Upper lobe of right lung (tissue), 1 donor: ENCODE data around the gene EPM2AIP1. TPM values are rescaled to one million over a fixed set of nuclear protein-coding genes. Genes with fewer than 3 reads are reported as not detected.

Experiments used
- ATAC-seq: fragments of 200-7000 bp; cut with Tn5 transposase; one replicate; pipeline ENCODE4 v1.9.1; 2020; ENCODE audit warnings: mild to moderate bottlenecking, moderate library complexity
- DNase-seq: peaks from one replicate; pipeline ENCODE4 v3.0.0-alpha.2; 2020
- H3K27ac ChIP-seq: fragments of 200-600 bp; one replicate; pipeline ENCODE4 v1.8.0; 2022
- H3K27me3 ChIP-seq: fragments of 200-600 bp; one replicate; pipeline ENCODE4 v1.8.0; 2022; ENCODE audit warnings: mild to moderate bottlenecking
- H3K36me3 ChIP-seq: fragments of 200-600 bp; one replicate; pipeline ENCODE4 v1.8.0; 2022
- H3K4me1 ChIP-seq: fragments of 200-600 bp; one replicate; pipeline ENCODE4 v1.8.0; 2022
- H3K4me3 ChIP-seq: fragments of 200-600 bp; one replicate; pipeline ENCODE4 v1.8.0; 2022; ENCODE audit warnings: mild to moderate bottlenecking
- H3K9me3 ChIP-seq: fragments of 200-600 bp; one replicate; pipeline ENCODE4 v1.8.0; 2022
- intact Hi-C: fragments of 100-400 bp; cut with DNase I; formaldehyde crosslinking; loops from one replicate; pipeline ENCODE4 v1.11.0; 2022
- total RNA-seq: library from RNA; stranded (reverse); fragmentation: NEBNext Ultra II Directional; extraction: Animal tissue kit (Norgen Biotek cat#: 25700); gene quantifications from one replicate; pipeline ENCODE4 v1.2.1, GENCODE V29; 2021
- TF ChIP-seq, protein P1 (sequence below): fragments of 200-600 bp; IDR thresholded peaks from one replicate; pipeline ENCODE4 v1.8.0; 2022; ENCODE audit warnings: antibody characterized with exemption
- donor health status: DM: no; HTN: yes; CAD: no; lungs with severe emphysema.

EPM2AIP1 gene
- total RNA-seq, 1 donor from 2014 or later, result 20.1 TPM

DNA sequence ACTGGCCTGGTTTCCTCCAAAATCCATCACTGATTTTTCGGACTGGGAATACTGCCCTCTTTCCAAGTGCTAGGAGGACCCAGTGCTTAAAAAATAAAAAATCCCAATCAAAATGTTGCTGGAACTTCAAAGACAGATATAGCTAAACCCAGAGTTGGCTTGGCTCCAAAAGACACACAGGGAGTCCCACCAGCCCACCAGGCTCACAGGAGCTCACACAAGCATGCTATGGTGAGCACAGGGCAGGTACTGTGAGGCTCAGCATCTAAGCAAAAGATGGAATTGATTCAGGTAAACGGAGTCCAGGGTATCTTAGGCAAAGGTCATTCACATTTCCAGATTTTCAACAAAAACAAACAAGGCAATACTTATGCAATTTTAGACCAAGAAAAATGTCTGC is 51.8 kb downstream of the EPM2AIP1 start:
- TF ChIP-seq, protein P1, sequence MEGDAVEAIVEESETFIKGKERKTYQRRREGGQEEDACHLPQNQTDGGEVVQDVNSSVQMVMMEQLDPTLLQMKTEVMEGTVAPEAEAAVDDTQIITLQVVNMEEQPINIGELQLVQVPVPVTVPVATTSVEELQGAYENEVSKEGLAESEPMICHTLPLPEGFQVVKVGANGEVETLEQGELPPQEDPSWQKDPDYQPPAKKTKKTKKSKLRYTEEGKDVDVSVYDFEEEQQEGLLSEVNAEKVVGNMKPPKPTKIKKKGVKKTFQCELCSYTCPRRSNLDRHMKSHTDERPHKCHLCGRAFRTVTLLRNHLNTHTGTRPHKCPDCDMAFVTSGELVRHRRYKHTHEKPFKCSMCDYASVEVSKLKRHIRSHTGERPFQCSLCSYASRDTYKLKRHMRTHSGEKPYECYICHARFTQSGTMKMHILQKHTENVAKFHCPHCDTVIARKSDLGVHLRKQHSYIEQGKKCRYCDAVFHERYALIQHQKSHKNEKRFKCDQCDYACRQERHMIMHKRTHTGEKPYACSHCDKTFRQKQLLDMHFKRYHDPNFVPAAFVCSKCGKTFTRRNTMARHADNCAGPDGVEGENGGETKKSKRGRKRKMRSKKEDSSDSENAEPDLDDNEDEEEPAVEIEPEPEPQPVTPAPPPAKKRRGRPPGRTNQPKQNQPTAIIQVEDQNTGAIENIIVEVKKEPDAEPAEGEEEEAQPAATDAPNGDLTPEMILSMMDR, result no peak
- intact Hi-C loops, result no loop called here
- Histone ChIP-seq H3K4me3 (no peak overlapping the region), H3K36me3 (no peaks in the 10 kb centered on the region), H3K27ac (no peak overlapping the region), H3K9me3 (no peaks in the 10 kb centered on the region), H3K4me1 (peaks cover 16% of the 10 kb centered on the region), H3K27me3 (no peaks in the 10 kb centered on the region)
- no peak for ATAC-seq
- DNase-seq, result no peak

DNA sequence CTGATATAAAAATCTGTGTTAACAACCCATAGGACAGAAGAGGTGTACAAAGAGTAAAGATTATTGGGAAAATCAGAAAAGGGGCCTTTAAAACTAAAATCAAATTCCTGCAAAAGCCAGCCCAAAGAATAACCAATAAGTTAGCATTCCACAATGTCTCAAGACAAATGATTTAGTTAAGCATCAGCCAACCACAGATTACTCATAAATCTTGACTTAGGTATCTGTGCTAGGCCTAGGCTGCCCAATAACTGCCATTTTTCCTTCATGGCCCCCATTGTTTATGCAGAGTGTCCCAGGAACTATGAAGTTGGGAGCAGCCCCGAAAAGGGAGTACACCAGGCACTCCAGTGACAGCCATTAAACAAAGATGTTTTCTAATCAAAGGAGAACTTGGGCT is 55.4 kb downstream of the EPM2AIP1 start:
- intact Hi-C loops, result no loop called here
- H3K27ac ChIP-seq, result no peak overlapping the region
- H3K9me3 ChIP-seq, result no peaks in the 10 kb centered on the region
- no peaks in the 10 kb centered on the region for H3K27me3 ChIP-seq
- no peak overlapping the region for H3K4me3 ChIP-seq
- H3K36me3 ChIP-seq, result no peaks in the 10 kb centered on the region
- DNase-seq (no peak), ATAC-seq (no peak)
- H3K4me1 ChIP-seq, result peaks cover 26% of the 10 kb centered on the region
- TF ChIP-seq, protein P1, result no peak

Other genes starting within 250 kb of the EPM2AIP1 start
- not detected for gene DCLK3, start 228.6 kb downstream of the EPM2AIP1 start, total RNA-seq
- gene TRANK1, start 48.1 kb downstream of the EPM2AIP1 start, total RNA-seq, result 38.5 TPM
- gene MLH1, start 387 bp upstream of the EPM2AIP1 start, total RNA-seq, result 31.3 TPM
- gene LRRFIP2, start 181.5 kb upstream of the EPM2AIP1 start, total RNA-seq, result 50.3 TPM